Esophagus muscularis mucosa (tissue), 4 donors: Measurements from ENCODE around the gene UGT1A4.

Experiments used
- EP300 ChIP-seq: sonication (generic); formaldehyde crosslinking; IDR thresholded peaks from one replicate; pipeline ENCODE4 v1.6.1; 2017; ENCODE audit warnings: antibody characterized with exemption
- POLR2A ChIP-seq: fragments of 450-650 bp; IDR thresholded peaks from one replicate; pipeline ENCODE4 v1.6.1; 2017; ENCODE audit warnings: antibody characterized with exemption, moderate library complexity, mild to moderate bottlenecking, low read depth
- TF ChIP-seq, protein P1 (sequence below), 3 experiments: fragments of 200-600 bp in 2 of 3; fragments of 450-650 bp in 1 of 3; sonication (generic) in 2 of 3; IDR thresholded peaks; one replicate each; pipeline ENCODE4 v1.5.1; 2017 to 2019; ENCODE audit warnings: antibody characterized with exemption in 3 of 3, mild to moderate bottlenecking in 2 of 3, moderate library complexity in 1 of 3

DNA sequence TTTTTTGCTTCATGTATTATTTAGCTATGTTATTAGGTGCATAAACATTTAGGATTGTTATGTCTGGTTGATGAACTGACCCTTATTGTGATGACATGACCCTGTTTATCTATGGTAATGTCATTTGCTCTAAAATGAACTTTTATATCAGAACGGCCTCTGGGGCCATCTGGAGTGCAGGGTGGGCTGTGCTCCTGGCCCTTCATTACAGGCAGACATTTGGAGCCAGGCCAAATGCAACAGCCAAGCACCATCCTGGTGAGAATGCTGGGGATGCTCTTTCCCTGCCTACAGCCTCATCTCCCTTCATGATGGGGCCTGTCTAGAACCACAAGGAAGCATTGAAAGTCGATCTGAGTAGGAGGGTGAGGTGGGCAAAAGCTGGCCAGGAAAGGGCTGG lies 97.8 kb downstream of the UGT1A4 start:
- TF ChIP-seq POLR2A (no peak), EP300 (no peak)
- TF ChIP-seq, protein P1, sequence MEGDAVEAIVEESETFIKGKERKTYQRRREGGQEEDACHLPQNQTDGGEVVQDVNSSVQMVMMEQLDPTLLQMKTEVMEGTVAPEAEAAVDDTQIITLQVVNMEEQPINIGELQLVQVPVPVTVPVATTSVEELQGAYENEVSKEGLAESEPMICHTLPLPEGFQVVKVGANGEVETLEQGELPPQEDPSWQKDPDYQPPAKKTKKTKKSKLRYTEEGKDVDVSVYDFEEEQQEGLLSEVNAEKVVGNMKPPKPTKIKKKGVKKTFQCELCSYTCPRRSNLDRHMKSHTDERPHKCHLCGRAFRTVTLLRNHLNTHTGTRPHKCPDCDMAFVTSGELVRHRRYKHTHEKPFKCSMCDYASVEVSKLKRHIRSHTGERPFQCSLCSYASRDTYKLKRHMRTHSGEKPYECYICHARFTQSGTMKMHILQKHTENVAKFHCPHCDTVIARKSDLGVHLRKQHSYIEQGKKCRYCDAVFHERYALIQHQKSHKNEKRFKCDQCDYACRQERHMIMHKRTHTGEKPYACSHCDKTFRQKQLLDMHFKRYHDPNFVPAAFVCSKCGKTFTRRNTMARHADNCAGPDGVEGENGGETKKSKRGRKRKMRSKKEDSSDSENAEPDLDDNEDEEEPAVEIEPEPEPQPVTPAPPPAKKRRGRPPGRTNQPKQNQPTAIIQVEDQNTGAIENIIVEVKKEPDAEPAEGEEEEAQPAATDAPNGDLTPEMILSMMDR (IDR thresholded peaks at IDR 0.05), result no peak
